HepG2 (cell line): ENCODE measurements around the gene TIMM9. TPM values are rescaled to one million over a fixed set of nuclear protein-coding genes. Genes with fewer than 3 reads are reported as not detected.

Experiments
- ATF7-NPFF ChIP-seq: sonication (generic); formaldehyde crosslinking; IDR thresholded peaks from 2 replicates; pipeline ENCODE4 v1.8.1; 2023; ENCODE audit warnings: mild to moderate bottlenecking, low read depth, missing genetic modification reagents, moderate library complexity
- GABPB1 ChIP-seq: IDR thresholded peaks from 2 replicates; pipeline ENCODE4 v1.6.1; 2016; ENCODE audit warnings: mild to moderate bottlenecking, missing genetic modification reagents, moderate library complexity, missing compliant biosample characterization
- MYC ChIP-seq: sonication (generic); formaldehyde crosslinking; IDR thresholded peaks from 2 replicates; pipeline ENCODE4 v1.9.0; 2021; ENCODE audit warnings: missing genetic modification reagents, borderline replicate concordance
- SAP130 ChIP-seq: IDR thresholded peaks from 2 replicates; pipeline ENCODE4 v1.6.1; 2016; ENCODE audit warnings: low read depth
- YEATS4 ChIP-seq: sonication (generic); formaldehyde crosslinking; IDR thresholded peaks from 2 replicates; pipeline ENCODE4 v1.4.0; 2020; ENCODE audit warnings: missing genetic modification reagents, borderline replicate concordance
- YY1 ChIP-seq: IDR thresholded peaks from 2 replicates; pipeline ENCODE4 v1.6.1; 2011; ENCODE audit warnings: low read length, low read depth, moderate library complexity, mild to moderate bottlenecking; ENCODE audit not compliant: insufficient read depth, insufficient replicate concordance
- polyA plus RNA-seq, 8 experiments: library from polyadenylated mRNA; depleted of rRNA in 3 of 8; stranded (reverse) in 7 of 8; unstranded in 1 of 8; fragments of >200 nt; fragmentation: Illumina TruSeq in 4 of 8; extraction: Trizol in 4 of 8; gene quantifications; 2 replicates each; pipeline versions ENCODE4 v1.2.1 to v1.2.3, GENCODE V29; 2011 to 2016; ENCODE audit warnings: low read depth in 4 of 8, missing spikeins in 1 of 8, mixed read lengths in 1 of 8; ENCODE audit not compliant: insufficient read depth in 1 of 8
- total RNA-seq, 5 experiments: library from RNA; depleted of rRNA; stranded (reverse); fragments of >200 nt; fragmentation: Illumina TruSeq; extraction: Trizol; gene quantifications; 2 replicates each; pipeline ENCODE4 v1.2.3, GENCODE V29; 2016; ENCODE audit warnings: low read depth in 1 of 5
- TF ChIP-seq, protein P1 (sequence below), 2 experiments: IDR thresholded peaks; 2 replicates each; pipeline ENCODE4 v1.6.1; 2011 to 2012; ENCODE audit warnings: low read length in 2 of 2, borderline replicate concordance in 1 of 2, low read depth in 1 of 2, mild to moderate bottlenecking in 1 of 2, moderate library complexity in 1 of 2
- TF ChIP-seq, protein P2 (sequence below): IDR thresholded peaks from 2 replicates; pipeline ENCODE4 v1.6.1; 2016; ENCODE audit warnings: low read depth, control low read depth
- TF ChIP-seq, protein P3 (sequence below), 2 experiments: sonication (generic) in 1 of 2; formaldehyde crosslinking in 1 of 2; IDR thresholded peaks; 2 replicates each; pipeline versions ENCODE4 v1.5.1 to v1.6.1; 2011 to 2020; ENCODE audit warnings: borderline replicate concordance in 1 of 2, low read depth in 1 of 2, low read length in 1 of 2, mild to moderate bottlenecking in 1 of 2, missing genetic modification reagents in 1 of 2, moderate library complexity in 1 of 2

The TIMM9 gene
- total and polyA plus RNA-seq, 2 of the 13 experiments (the other 11 are each of a cell fraction or from before 2014, with no cell fraction given): 30.5 to 42.5 TPM

DNA sequence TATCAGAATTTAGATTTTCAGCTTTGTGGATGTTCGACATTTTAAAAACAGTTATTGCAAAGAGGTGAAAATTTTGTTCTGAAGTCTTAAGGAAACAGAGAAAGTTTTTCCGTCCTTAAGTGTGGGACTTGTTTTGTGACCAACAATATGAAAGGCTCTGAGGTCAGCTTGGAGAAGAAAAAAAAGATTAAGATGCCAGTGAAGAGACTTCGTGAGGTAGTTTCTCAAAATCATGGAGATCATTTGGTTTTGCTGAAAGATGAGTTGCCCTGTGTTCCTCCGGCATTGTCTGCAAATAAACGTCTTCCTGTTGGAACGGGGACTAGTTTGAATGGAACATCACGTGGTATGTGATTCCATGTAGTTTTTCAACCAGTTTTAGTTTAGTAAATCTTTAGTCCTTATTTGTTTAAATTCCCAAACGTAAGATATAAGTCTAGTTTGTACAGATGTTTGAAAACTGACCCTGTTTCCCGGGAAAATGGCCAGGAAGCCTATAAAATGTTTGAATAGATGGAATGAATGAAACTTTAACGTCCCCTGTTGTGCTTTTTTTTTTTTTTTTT lies 870 bp upstream of the TIMM9 start (continued):
- TF ChIP-seq, protein P1, sequence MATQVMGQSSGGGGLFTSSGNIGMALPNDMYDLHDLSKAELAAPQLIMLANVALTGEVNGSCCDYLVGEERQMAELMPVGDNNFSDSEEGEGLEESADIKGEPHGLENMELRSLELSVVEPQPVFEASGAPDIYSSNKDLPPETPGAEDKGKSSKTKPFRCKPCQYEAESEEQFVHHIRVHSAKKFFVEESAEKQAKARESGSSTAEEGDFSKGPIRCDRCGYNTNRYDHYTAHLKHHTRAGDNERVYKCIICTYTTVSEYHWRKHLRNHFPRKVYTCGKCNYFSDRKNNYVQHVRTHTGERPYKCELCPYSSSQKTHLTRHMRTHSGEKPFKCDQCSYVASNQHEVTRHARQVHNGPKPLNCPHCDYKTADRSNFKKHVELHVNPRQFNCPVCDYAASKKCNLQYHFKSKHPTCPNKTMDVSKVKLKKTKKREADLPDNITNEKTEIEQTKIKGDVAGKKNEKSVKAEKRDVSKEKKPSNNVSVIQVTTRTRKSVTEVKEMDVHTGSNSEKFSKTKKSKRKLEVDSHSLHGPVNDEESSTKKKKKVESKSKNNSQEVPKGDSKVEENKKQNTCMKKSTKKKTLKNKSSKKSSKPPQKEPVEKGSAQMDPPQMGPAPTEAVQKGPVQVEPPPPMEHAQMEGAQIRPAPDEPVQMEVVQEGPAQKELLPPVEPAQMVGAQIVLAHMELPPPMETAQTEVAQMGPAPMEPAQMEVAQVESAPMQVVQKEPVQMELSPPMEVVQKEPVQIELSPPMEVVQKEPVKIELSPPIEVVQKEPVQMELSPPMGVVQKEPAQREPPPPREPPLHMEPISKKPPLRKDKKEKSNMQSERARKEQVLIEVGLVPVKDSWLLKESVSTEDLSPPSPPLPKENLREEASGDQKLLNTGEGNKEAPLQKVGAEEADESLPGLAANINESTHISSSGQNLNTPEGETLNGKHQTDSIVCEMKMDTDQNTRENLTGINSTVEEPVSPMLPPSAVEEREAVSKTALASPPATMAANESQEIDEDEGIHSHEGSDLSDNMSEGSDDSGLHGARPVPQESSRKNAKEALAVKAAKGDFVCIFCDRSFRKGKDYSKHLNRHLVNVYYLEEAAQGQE (IDR thresholded peaks at IDR 0.05; ENCODE audit: borderline replicate concordance in 1 of 2, low read depth in 1 of 2, low read length in 2 of 2): 0 out of 4 replicates have a peak, but pooled peaks of 1 of the 2 experiments have one; percentile 11
- TF ChIP-seq GABPB1 (CRISPR knock-in tag) (no peak; the same call in 1 of the 2 replicates), YY1 (peak; percentile 12), ATF7-NPFF (CRISPR knock-in tag) (no peak), MYC (CRISPR knock-in tag) (no peak), YEATS4 (CRISPR knock-in tag) (no peak), SAP130 (CRISPR knock-in tag) (peak; percentile 76; the same call in 1 of the 2 replicates)
- TF ChIP-seq, protein P2, sequence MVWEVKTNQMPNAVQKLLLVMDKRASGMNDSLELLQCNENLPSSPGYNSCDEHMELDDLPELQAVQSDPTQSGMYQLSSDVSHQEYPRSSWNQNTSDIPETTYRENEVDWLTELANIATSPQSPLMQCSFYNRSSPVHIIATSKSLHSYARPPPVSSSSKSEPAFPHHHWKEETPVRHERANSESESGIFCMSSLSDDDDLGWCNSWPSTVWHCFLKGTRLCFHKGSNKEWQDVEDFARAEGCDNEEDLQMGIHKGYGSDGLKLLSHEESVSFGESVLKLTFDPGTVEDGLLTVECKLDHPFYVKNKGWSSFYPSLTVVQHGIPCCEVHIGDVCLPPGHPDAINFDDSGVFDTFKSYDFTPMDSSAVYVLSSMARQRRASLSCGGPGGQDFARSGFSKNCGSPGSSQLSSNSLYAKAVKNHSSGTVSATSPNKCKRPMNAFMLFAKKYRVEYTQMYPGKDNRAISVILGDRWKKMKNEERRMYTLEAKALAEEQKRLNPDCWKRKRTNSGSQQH (CRISPR knock-in tag): peak; percentile 95; the same call in 1 of the 2 replicates
- TF ChIP-seq, protein P3, sequence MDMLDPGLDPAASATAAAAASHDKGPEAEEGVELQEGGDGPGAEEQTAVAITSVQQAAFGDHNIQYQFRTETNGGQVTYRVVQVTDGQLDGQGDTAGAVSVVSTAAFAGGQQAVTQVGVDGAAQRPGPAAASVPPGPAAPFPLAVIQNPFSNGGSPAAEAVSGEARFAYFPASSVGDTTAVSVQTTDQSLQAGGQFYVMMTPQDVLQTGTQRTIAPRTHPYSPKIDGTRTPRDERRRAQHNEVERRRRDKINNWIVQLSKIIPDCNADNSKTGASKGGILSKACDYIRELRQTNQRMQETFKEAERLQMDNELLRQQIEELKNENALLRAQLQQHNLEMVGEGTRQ (IDR thresholded peaks at IDR 0.05; ENCODE audit: low read depth, low read length): peak; percentile 65
- TF ChIP-seq, protein P3 (CRISPR knock-in tag; IDR thresholded peaks at IDR 0.05; ENCODE audit: borderline replicate concordance): peak; percentile 68; the same call in 1 of the 2 replicates
